GM19467 (cell line): ENCODE measurements around the gene PLPPR5.

Experiments used
- ATAC-seq: cut with Tn5 transposase; IDR thresholded peaks from one replicate; pipeline ENCODE4 v1.9.1; 2021; ENCODE audit warnings: mild to moderate bottlenecking, moderate library complexity; ENCODE audit not compliant: unreplicated experiment

Gene PLPPR5

GRCh38 chr1:98969798-98970490, 34.7 kb downstream of the PLPPR5 start:
- no peak for ATAC-seq

- no peak for ATAC-seq
Measured at GRCh38 chr1:98967122-98967521, 37.5 kb downstream of the PLPPR5 start.

GRCh38 chr1:98965394-98965793, 39.3 kb downstream of the PLPPR5 start:
- ATAC-seq = no peak

- ATAC-seq = no peak
Measured at GRCh38 chr1:98964198-98964597, 40.5 kb downstream of the PLPPR5 start.

GRCh38 chr1:98963064-98963758, 41.5 kb downstream of the PLPPR5 start:
- no peak for ATAC-seq

GRCh38 chr1:98962156-98962555, 42.5 kb downstream of the PLPPR5 start:
- ATAC-seq = no peak

GRCh38 chr1:98949621-98950020, 55.0 kb downstream of the PLPPR5 start:
- no peak for ATAC-seq

GRCh38 chr1:98949166-98949565, 55.5 kb downstream of the PLPPR5 start:
- no peak for ATAC-seq

- ATAC-seq = no peak
Measured at GRCh38 chr1:98947071-98947470, 57.6 kb downstream of the PLPPR5 start.

- ATAC-seq = no peak
Measured at GRCh38 chr1:98940722-98941079, 64.0 kb downstream of the PLPPR5 start.

GRCh38 chr1:98940069-98940721, 64.5 kb downstream of the PLPPR5 start:
- no peak for ATAC-seq

- no peak for ATAC-seq
Measured at GRCh38 chr1:98939471-98939870, 65.2 kb downstream of the PLPPR5 start.

- ATAC-seq = no peak
Measured at GRCh38 chr1:98937347-98937746, 67.3 kb downstream of the PLPPR5 start.

- no peak for ATAC-seq
Measured at GRCh38 chr1:98932184-98932583, 72.5 kb downstream of the PLPPR5 start.

GRCh38 chr1:98931128-98931835, 73.4 kb downstream of the PLPPR5 start:
- no peak for ATAC-seq

GRCh38 chr1:98929437-98929836, 75.2 kb downstream of the PLPPR5 start:
- no peak for ATAC-seq

GRCh38 chr1:98926597-98926996, 78.1 kb downstream of the PLPPR5 start:
- no peak for ATAC-seq

GRCh38 chr1:98924977-98925376, 79.7 kb downstream of the PLPPR5 start:
- ATAC-seq = no peak

- ATAC-seq = no peak
Measured at GRCh38 chr1:98923667-98924066, 81.0 kb downstream of the PLPPR5 start.

- ATAC-seq = no peak
Measured at GRCh38 chr1:98921817-98922216, 82.8 kb downstream of the PLPPR5 start.

- no peak for ATAC-seq
Measured at GRCh38 chr1:98920441-98921110, 84.1 kb downstream of the PLPPR5 start.
